ENCODE results near the gene TOMM7.
"Not testable (repeated sequence)": the region's sequence is repeated elsewhere in the genome, so short reads cannot be mapped to it uniquely, and the experiment has no call there.

DNA sequence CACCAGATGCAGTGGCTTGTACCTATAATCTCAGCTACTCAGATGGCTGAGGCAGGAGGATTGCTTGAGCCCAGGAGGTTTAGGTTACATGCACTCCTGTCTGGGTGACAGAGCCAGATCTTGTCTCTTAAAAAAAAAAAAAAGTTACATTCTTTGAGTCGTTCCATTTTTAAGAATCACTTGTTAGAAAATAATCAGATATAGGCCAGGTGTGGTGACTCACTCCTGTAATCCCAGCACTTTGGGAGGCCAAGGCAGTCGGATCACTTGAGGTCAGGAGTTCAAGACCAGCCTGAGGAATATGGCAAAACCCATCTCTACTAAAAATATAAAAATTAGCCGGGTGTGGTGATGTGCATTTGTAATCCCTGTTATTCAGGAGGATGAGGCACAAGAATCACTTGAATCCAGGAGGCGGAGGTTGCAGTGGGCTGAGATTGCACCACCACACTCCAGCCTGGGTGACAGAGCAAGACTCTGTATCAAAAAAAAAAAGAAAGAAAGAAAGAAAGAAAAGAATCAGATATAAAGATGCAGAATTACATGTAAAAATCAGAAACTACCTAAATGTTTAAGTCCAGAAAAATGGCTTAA is 42.8 kb downstream of the TOMM7 start:
- TF ChIP-seq, protein P1, sequence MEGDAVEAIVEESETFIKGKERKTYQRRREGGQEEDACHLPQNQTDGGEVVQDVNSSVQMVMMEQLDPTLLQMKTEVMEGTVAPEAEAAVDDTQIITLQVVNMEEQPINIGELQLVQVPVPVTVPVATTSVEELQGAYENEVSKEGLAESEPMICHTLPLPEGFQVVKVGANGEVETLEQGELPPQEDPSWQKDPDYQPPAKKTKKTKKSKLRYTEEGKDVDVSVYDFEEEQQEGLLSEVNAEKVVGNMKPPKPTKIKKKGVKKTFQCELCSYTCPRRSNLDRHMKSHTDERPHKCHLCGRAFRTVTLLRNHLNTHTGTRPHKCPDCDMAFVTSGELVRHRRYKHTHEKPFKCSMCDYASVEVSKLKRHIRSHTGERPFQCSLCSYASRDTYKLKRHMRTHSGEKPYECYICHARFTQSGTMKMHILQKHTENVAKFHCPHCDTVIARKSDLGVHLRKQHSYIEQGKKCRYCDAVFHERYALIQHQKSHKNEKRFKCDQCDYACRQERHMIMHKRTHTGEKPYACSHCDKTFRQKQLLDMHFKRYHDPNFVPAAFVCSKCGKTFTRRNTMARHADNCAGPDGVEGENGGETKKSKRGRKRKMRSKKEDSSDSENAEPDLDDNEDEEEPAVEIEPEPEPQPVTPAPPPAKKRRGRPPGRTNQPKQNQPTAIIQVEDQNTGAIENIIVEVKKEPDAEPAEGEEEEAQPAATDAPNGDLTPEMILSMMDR (IDR thresholded peaks at IDR 0.05; ENCODE audit: low read depth, low read length, poor library complexity, severe bottlenecking) = not testable (repeated sequence)
- TF ChIP-seq EZH2phosphoT487 (IDR thresholded peaks at IDR 0.05; ENCODE audit: borderline replicate concordance, low read length) = not testable (repeated sequence)

Data from DOHH2 (cell line).